ENCODE data around the gene KLF16.

Gene KLF16

GRCh38 chr19:1854039-1854541 is 9.3 kb downstream of the KLF16 start:
- DNase-seq: no peak

- DNase-seq: peak; percentile 78
Observed at GRCh38 chr19:1853295-1854038, 9.9 kb downstream of the KLF16 start.

GRCh38 chr19:1852581-1853128 is 10.7 kb downstream of the KLF16 start:
- DNase-seq: no peak

- peak; percentile 80 for DNase-seq
Observed at GRCh38 chr19:1851654-1852580, 11.5 kb downstream of the KLF16 start.

GRCh38 chr19:1850809-1851653 is 12.3 kb downstream of the KLF16 start:
- DNase-seq: no peak

DNA sequence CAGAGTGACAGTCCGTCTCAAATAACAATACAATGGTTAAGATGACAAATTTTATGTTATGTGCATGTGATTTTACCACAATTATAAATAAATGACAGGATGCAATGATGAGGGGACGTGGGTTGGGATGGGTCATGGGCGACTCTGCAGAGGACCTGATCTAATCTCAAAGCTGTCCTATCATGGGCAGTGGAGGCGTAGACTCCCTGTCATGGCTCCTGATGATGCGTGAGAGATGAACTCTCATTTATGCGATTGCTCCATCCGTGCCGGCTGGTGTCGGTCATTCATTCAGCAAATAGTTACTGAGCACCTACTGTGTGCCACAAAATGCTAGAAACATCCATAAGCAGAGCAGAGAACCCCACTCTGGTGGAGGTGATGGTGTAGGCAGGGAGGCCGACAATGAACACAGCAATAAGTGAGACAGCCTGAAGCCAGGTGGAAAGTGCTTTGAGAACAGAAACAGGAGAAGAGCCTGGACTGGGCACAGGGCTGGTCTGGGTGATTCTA is 13.4 kb downstream of the KLF16 start:
- no peak for DNase-seq

DNA sequence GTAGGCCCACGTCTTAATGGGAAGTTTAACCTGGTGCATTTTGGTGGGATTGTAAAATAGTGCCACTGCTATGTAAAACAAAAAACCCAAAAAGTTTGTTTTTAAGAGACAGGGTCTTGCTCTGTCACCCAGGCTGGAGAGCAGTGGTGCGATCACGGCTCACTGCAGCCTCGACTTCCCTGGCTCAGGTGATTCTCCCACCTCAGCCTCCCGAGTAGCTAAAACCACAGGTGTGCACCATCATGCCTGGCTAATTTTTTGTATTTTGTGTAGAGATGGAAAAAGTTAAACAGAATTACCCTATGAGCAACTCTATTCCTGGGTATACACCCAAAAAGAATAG is 14.3 kb downstream of the KLF16 start:
- DNase-seq: no peak

DNA sequence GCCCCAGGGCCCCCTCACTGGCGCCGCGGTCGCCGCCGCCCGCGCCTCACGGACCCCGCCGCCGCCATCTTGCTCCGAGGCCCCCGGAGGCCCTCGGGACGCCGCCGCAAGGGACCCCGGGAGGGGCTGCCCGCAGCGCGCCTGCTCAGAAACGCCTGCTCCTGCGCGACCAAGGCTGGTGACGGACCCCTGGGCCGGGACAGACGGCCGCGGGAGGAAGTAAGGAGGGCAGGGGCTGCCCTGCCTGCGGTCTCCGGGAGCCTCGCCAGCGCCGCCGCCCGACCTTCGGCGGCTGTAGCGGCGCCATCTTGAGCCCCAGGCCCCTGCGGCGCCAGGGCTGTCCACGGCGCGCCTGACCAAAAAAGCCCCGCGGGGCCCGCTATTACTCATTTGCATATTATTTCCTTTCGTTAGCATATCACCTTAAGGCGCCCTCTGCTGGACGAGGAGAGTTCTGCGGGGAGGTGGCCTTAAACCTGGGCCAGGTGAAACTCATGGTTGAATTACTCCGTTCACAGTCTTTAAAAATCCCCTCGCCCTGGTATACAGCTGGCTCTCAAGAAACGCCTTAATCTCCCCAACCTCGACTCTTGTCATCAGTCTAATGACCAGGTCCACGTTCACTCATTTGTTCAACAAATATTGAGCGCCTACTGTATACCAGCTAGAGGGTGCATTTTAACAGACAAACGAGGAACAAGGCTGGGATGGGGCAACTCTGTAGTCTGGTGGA is 14.8 kb downstream of the KLF16 start, which contains the start of gene REXO1:
Gene REXO1 (minus strand): TSS at position 85 of the 733 bp plus-strand sequence. CDS start 125 bp downstream, outside the sequence.
- DNase-seq: peak; percentile 99

- DNase-seq: no peak
Observed at GRCh38 chr19:1847684-1848398, 15.5 kb downstream of the KLF16 start.

DNA sequence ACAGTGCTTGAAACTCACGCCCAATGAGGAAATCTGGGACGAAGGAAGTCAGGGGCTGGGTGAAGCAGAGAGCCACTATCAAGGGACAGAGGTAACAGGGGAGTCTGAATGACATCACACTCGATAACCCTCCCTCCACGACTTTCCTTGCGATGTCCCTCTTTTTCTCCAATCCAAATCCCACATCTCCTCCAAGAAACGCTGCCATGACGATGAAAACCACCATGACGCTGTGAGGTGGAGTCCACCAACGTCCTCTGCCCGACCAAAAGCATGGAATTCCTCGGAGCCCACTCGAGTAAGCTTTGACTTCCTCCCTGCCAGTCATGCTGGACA is 16.1 kb downstream of the KLF16 start:
- no peak for DNase-seq

GRCh38 chr19:1846517-1847204 is 16.7 kb downstream of the KLF16 start:
- no peak for DNase-seq

GRCh38 chr19:1845642-1846041 is 17.7 kb downstream of the KLF16 start:
- no peak for DNase-seq

DNA sequence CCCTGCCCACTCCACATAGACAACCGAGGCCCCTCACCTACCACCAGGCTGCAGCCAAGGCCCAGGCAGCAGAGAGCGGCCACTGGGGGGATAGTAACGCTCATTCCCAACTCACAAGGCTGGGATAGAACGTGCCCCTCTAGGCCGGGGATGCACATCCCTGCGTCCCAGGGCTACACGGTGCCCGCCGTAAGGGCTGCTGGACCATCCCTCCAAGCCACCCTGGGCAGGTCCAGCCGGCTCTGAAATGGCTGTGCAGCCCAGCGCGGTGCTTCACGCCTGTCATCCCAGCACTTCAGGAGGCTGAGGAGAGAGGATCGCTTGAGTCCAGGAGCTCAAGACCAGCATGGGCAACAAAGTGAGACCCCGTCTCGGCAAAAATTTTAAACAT is 18.3 kb downstream of the KLF16 start:
- no peak for DNase-seq

DNA sequence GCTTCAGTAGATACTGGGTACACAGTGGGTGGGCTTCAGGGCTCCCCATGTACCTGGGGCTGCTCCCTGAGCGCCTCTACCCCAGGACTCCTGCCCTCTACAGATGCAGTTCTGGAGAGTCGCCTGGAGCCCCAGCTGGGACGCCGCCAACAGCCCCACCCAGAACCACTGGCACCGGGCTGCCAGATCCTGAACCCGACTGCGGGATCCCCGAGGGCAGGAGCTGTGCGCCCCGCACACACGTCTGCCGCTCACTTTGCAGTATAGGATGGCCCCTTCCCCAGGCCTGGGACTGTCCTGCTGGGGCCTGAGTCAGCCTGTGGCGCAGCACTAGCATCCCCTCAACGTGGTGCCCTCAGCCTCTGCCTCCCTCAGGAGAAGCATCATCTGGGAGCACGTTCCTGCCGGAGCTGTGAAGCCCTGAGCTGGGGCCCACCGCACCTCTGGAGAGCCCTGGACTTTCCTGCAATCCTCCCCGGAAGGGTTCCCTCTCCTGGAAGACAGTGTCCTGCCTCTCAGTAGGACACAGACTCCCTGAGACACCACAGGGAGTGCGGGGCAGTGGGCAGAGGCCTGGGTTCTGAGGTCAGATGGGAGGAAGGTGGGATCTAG is 18.8 kb downstream of the KLF16 start:
- no peak for DNase-seq

DNA sequence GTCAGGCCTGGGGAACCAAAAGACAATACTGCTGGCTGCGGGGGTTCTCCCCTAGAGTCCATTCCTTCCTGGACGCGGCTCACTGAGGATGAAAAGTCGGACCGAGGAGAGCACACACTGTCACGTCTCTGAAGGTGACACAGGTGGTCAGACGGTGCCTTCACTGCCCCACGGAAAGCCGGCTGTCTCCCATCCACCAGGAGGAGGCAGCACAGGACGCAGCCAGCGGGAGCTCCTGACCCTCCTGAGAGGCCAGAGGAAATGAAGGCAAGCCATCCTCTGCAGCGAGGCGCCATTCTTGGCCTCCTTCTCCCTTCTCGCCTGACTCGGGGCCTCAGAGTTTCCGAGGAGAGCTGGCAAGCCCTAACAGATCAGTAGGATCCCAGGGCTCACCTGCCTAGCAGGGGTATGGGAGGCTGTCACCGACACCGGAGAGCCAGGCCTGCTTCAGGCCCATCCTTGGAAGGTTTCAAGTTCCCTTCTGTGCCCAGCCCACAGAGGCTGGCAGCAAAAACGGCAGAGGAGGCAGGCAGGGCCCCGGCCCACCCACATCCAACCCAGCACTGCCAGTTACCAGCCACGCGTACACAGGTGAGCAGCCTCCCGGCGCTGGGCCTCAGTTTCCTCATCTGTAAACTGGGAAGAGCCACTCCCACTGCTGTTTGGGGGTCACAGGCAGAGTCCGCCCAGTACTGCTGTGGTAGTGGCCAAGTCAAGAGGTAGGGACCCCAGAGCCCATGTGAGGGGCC is 19.6 kb downstream of the KLF16 start:
- no peak for DNase-seq

- no peak for DNase-seq
Observed at GRCh38 chr19:1843116-1843515, 20.3 kb downstream of the KLF16 start.

GRCh38 chr19:1841209-1841924 is 22.0 kb downstream of the KLF16 start:
- no peak for DNase-seq

DNA sequence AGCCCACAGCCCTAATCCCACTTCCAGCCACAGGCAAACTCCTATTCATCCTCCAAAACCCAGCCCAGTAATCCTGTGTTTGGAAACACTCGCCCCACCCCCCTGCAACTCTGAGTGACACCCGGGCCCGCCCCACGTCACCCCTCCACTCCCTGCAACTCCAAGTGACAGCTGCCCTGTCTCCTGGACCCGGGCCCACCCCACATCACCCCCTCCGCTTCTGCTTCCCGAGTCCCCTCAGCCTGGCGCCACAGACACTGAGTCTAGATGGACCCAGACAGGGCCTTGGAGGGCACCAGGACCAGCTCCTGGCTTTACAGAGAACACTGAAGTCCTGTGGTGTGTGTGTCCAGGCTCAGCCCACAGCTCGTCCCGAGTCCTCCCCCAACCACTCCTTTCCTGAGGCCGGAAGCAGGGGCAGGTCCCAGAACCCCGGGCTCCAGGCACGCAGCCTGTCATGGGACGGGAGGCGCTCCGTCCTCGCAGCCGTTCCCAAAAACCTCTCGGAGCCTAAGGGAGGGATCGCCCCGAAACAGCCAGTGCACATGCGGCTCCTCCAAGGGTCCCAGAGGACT is 22.8 kb downstream of the KLF16 start:
- no peak for DNase-seq

Measured in activated CD8-positive, alpha-beta memory T cell treated with anti-CD3 and anti-CD28 coated beads, Interleukin-2, amount 50 U/mL, for 4 hours (primary cell).